Effector memory CD4-positive, alpha-beta T cell (primary cell): ENCODE measurements around the gene NFKB2.

Experiments used
- DNase-seq, 3 donors: peaks; one replicate each; pipeline ENCODE4 v3.0.0-alpha.2; 2020
- H3K27ac ChIP-seq: 2 replicates; pipeline ENCODE4 v1.7.0; 2013; ENCODE audit warnings: mild to moderate bottlenecking, low read length, moderate library complexity; ENCODE audit not compliant: insufficient read depth, poor library complexity, severe bottlenecking
- H3K27me3 ChIP-seq: replicated peaks from 2 replicates; pipeline ENCODE4 v1.7.0; 2013; ENCODE audit warnings: mild to moderate bottlenecking, low read length; ENCODE audit not compliant: insufficient read depth, control insufficient read depth, poor library complexity, severe bottlenecking
- H3K36me3 ChIP-seq: 2 replicates; pipeline ENCODE4 v1.7.0; 2013; ENCODE audit warnings: mild to moderate bottlenecking, low read length, moderate library complexity; ENCODE audit not compliant: control insufficient read depth, insufficient read depth
- H3K4me1 ChIP-seq: 2 replicates; pipeline ENCODE4 v1.7.0; 2013; ENCODE audit warnings: low read length, mild to moderate bottlenecking; ENCODE audit not compliant: control insufficient read depth, insufficient read depth, poor library complexity, severe bottlenecking
- H3K4me3 ChIP-seq: 2 replicates; pipeline ENCODE4 v1.7.0; 2013; ENCODE audit warnings: low read length, low read depth, mild to moderate bottlenecking; ENCODE audit not compliant: insufficient read depth, poor library complexity, severe bottlenecking
- H3K9me3 ChIP-seq: 2 replicates; pipeline ENCODE4 v1.7.0; 2013; ENCODE audit warnings: mild to moderate bottlenecking, low read length, moderate library complexity; ENCODE audit not compliant: control insufficient read depth

NFKB2 gene

GRCh38 chr10:102394079-102394800 lies 1.3 kb upstream of the NFKB2 start:
- Histone ChIP-seq H3K27me3 (no peaks in the 10 kb centered on the region), H3K4me1 (peaks cover 26% of the 10 kb centered on the region), H3K9me3 (no peaks in the 10 kb centered on the region), H3K27ac (peak overlapping the region; percentile 100), H3K36me3 (peaks cover 21% of the 10 kb centered on the region), H3K4me3 (peak overlapping the region; percentile 84)
- peak; percentile 99 for DNase-seq

- peak overlapping the region; percentile 84 for H3K4me3 ChIP-seq
- H3K27me3 ChIP-seq, result no peaks in the 10 kb centered on the region
- peaks cover 21% of the 10 kb centered on the region for H3K36me3 ChIP-seq
- peaks cover 30% of the 10 kb centered on the region for H3K4me1 ChIP-seq
- DNase-seq, result peak; percentile 51 to 64 (median 52)
- peak overlapping the region; percentile 100 for H3K27ac ChIP-seq
- H3K9me3 ChIP-seq, result no peaks in the 10 kb centered on the region
Measured at GRCh38 chr10:102394801-102395399, 605 bp upstream of the NFKB2 start.

- H3K4me3 ChIP-seq, result peak overlapping the region; percentile 84
- H3K27me3 ChIP-seq, result no peaks in the 10 kb centered on the region
- peak overlapping the region; percentile 100 for H3K27ac ChIP-seq
- no peaks in the 10 kb centered on the region for H3K9me3 ChIP-seq
- peaks cover 32% of the 10 kb centered on the region for H3K4me1 ChIP-seq
- DNase-seq, result no peak
- H3K36me3 ChIP-seq, result peaks cover 34% of the 10 kb centered on the region
Measured at GRCh38 chr10:102396317-102396650, 779 bp downstream of the NFKB2 start.

- H3K9me3 ChIP-seq, result no peaks in the 10 kb centered on the region
- H3K4me1 ChIP-seq, result peaks cover 32% of the 10 kb centered on the region
- peaks cover 39% of the 10 kb centered on the region for H3K36me3 ChIP-seq
- no peaks in the 10 kb centered on the region for H3K27me3 ChIP-seq
- peak overlapping the region; percentile 100 for H3K27ac ChIP-seq
- no peak for DNase-seq
- H3K4me3 ChIP-seq, result peak overlapping the region; percentile 84
Measured at GRCh38 chr10:102396730-102397151, 1.2 kb downstream of the NFKB2 start.

GRCh38 chr10:102397222-102398171 lies 2.0 kb downstream of the NFKB2 start:
- Histone ChIP-seq H3K27ac (peak overlapping the region; percentile 100), H3K36me3 (peaks cover 46% of the 10 kb centered on the region), H3K4me3 (peak overlapping the region; percentile 84), H3K4me1 (peaks cover 32% of the 10 kb centered on the region), H3K9me3 (no peaks in the 10 kb centered on the region), H3K27me3 (no peaks in the 10 kb centered on the region)
- no peak for DNase-seq

GRCh38 chr10:102398172-102399020 lies 2.9 kb downstream of the NFKB2 start:
- Histone ChIP-seq H3K9me3 (no peaks in the 10 kb centered on the region), H3K27me3 (no peaks in the 10 kb centered on the region), H3K36me3 (peaks cover 53% of the 10 kb centered on the region), H3K27ac (peak overlapping the region; percentile 79), H3K4me3 (no peak overlapping the region), H3K4me1 (peaks cover 29% of the 10 kb centered on the region)
- DNase-seq, result no peak

- Histone ChIP-seq H3K9me3 (no peaks in the 10 kb centered on the region), H3K27me3 (no peaks in the 10 kb centered on the region), H3K4me3 (peak overlapping the region; percentile 69), H3K4me1 (peaks cover 25% of the 10 kb centered on the region), H3K36me3 (peaks cover 53% of the 10 kb centered on the region), H3K27ac (peak overlapping the region; percentile 79)
- peak; percentile 77 to 80 (median 77) for DNase-seq
Measured at GRCh38 chr10:102399217-102400021, 3.9 kb downstream of the NFKB2 start.

- Histone ChIP-seq H3K36me3 (peaks cover 53% of the 10 kb centered on the region), H3K4me1 (peaks cover 25% of the 10 kb centered on the region), H3K4me3 (no peak overlapping the region), H3K9me3 (no peaks in the 10 kb centered on the region), H3K27me3 (no peaks in the 10 kb centered on the region), H3K27ac (peak overlapping the region; percentile 79)
- no peak for DNase-seq
Measured at GRCh38 chr10:102400076-102400475, 4.6 kb downstream of the NFKB2 start.
